GM12872 (cell line): ENCODE data around the gene PPP6R3.

Experiments used
- CTCF ChIP-seq: IDR thresholded peaks from 3 replicates; pipeline ENCODE4 v1.5.1; 2011; ENCODE audit warnings: low read depth, mild to moderate bottlenecking, low read length, moderate library complexity; ENCODE audit not compliant: insufficient read depth

Gene PPP6R3

GRCh38 chr11:68418648-68419047 is 41.9 kb upstream of the PPP6R3 start:
- TF ChIP-seq CTCF, result no peak

GRCh38 chr11:68420171-68420570 is 40.4 kb upstream of the PPP6R3 start:
- TF ChIP-seq CTCF, result no peak

DNA sequence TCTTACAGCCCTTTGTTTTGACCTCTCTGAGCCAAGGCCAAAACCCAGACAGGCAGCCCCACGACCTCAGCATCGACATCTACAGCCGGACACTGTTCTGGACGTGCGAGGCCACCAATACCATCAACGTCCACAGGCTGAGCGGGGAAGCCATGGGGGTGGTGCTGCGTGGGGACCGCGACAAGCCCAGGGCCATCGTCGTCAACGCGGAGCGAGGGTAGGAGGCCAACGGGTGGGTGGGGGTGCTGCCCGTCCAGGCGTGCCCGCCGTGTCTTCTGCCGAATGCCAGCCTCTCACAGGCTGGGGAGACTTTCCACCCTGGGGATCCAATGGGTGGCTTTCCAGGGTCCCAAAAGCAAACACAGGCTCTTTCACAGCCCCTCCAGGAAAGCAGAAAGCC is 37.1 kb upstream of the PPP6R3 start:
- no peak for TF ChIP-seq CTCF

DNA sequence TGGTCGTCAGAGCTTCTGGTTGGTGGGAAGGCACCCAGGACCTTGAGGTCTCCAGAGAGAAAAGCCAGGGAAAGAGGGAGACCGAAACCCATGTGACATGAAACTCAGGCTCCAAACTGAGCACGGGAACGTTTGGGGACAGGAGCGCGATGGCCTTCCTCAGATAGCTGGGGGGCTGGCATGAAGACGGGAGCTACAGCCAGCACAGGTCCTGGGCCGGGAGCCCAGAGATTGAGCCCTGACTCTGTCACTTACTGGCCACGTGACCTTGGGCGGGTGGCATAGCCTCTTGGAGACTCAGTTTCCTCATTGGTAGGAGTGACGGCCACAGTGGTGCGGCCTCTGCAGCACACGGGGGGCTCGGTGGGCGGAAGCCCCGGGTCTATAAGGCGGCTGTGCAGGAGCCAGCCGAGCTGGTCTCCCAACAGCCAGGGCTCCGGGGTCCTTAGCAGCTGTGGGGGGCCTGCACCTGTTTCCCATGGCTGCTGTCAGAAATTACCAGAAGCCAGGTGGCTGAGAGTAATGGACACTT is 36.4 kb upstream of the PPP6R3 start:
- no peak for TF ChIP-seq CTCF

DNA sequence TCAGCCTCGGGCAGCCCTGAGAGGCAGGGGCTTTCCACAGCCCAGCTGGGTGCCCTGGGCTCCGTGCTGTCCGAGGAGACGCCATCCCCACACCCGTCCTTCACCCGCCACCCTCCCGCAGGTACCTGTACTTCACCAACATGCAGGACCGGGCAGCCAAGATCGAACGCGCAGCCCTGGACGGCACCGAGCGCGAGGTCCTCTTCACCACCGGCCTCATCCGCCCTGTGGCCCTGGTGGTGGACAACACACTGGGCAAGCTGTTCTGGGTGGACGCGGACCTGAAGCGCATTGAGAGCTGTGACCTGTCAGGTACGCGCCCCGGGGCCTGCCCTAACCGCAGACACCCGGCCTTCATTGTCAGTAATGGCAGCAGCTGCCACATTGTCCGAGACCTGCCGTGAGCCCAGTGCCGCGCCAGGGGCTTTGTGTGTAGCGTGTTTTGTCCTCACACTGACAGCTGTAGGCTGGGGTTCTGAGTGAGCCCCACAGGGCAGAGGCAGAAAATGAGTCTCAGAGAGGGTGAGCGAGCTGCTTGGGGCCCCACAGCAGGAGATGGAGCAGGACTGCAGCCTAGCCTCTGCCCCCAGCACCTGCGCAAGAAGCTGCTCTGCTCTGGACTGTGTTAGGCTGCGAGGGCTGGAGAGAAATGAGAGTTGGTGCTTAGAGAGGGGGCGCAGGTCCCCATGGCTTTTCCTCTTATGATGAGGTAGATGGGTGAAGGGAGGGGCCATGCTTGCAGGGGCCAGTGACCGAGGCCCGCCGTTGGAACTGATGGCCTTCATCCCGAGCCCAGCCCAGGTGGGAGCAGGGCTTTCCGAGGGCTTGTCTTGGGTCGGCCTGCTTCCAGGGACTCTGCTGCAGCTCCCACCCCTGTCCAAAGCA is 35.3 kb upstream of the PPP6R3 start:
- TF ChIP-seq CTCF, result no peak

GRCh38 chr11:68425866-68426380 is 34.6 kb upstream of the PPP6R3 start:
- TF ChIP-seq CTCF, result no peak

DNA sequence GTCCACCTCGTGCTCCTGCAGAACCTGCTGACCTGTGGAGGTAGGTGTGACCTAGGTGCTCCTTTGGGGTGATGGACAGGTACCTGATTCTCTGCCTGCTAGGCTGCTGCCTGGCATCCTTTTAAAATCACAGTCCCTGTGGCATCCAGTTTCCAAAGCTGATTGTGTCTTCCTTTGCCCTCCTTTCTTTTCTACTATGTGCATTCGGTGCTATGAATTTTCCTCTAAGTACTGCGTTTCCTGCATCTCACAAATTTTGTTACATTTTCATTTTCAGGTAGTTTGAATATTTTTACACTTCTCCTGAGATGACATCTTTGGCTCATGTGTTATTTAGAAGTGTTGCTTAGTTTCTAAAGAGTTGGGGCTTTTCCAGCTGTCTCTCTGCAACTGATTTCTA is 30.9 kb upstream of the PPP6R3 start:
- TF ChIP-seq CTCF, result no peak
